ENCODE results near the gene TTC29. TPM values are rescaled to one million over a fixed set of nuclear protein-coding genes. Genes with fewer than 3 reads are reported as not detected.

The TTC29 gene, protein sequence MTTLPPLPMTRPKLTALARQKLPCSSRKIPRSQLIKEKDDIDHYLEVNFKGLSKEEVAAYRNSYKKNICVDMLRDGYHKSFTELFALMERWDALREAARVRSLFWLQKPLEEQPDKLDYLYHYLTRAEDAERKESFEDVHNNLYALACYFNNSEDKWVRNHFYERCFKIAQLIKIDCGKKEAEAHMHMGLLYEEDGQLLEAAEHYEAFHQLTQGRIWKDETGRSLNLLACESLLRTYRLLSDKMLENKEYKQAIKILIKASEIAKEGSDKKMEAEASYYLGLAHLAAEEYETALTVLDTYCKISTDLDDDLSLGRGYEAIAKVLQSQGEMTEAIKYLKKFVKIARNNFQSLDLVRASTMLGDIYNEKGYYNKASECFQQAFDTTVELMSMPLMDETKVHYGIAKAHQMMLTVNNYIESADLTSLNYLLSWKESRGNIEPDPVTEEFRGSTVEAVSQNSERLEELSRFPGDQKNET
- total RNA-seq, result under 1 TPM in 1 of 2 donors, not detected in 1; 0.22 TPM

DNA sequence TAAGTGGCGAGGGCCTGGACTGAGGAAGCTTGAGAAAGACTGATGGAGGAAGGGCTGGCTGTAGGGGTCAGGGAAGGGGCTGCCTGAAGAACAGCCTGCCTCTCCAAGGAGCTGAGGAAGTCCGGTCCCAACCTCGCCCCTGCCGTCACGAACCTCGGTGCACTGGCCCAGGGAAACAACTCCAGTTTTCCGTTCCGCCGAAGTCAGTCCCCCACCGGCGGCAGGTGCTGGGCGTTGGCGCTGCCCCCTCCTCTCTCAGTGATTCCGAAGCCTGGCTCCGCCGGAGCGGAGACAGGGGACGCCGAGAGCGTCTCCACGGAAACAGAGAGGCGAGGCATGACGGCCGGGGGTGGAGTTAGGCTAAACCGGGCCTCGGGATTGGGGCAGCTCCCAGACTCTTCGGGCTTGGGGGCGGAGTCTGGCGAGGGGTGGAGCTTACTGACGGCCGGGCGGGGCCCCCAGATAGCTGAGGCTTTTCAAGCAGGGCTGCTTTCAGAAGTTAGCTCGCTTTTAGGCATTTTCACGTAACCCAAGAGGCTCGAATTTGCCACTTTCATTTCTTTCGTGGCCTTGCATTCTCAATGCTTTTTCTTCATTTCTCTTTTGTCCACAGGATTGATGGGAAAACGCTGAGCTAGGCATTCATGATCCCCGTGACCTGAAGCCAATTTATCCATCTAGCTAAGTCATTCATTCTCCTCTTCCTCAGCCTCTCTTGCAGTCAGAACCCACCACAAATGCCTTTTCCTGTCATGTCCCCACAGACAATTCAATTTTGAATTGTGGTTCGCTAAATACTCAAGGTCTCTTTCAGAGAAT is at the start of gene TTC29:
Gene TTC29 (minus strand): TSS at position 309 of the 819 bp plus-strand sequence. CDS start 5,969 bp downstream, outside the sequence.
- Histone ChIP-seq H3K9me3 (no peaks in the 10 kb centered on the region), H3K4me3 (peak within 1 kb of the TSS; percentile 37 to 52), H3K27me3 (no peaks in the 10 kb centered on the region), H3K27ac (no peak within 1 kb of the TSS), H3K4me1 (peaks cover 0 to 17% of the 10 kb centered on the region in 2 donors), H3K36me3 (no peaks in the 10 kb centered on the region)
- TF ChIP-seq, protein P1, sequence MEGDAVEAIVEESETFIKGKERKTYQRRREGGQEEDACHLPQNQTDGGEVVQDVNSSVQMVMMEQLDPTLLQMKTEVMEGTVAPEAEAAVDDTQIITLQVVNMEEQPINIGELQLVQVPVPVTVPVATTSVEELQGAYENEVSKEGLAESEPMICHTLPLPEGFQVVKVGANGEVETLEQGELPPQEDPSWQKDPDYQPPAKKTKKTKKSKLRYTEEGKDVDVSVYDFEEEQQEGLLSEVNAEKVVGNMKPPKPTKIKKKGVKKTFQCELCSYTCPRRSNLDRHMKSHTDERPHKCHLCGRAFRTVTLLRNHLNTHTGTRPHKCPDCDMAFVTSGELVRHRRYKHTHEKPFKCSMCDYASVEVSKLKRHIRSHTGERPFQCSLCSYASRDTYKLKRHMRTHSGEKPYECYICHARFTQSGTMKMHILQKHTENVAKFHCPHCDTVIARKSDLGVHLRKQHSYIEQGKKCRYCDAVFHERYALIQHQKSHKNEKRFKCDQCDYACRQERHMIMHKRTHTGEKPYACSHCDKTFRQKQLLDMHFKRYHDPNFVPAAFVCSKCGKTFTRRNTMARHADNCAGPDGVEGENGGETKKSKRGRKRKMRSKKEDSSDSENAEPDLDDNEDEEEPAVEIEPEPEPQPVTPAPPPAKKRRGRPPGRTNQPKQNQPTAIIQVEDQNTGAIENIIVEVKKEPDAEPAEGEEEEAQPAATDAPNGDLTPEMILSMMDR (IDR thresholded peaks at IDR 0.05), result no peak
- DNase-seq (ENCODE audit: low spot score), result peak; percentile 86

DNA sequence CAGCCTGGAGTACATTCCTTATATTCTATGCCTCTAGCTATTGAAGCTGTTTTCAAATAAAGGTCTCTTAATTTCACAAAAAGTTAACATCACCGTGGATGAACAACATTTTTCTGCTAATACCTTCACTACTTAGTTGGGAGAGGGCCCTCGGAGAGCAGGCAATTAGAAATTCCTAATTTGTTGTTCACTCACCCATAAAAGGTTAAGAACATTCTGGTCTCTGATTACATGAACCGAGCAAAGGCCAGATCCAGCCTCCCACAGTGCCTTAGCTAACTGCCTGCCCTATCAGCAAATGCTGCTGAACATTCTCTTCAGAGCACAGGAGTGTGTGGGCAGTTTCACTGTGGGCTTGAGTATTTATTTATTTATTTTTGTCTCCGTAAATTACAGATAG is 36.0 kb upstream of the TTC29 start:
- TF ChIP-seq, protein P1 (IDR thresholded peaks at IDR 0.05), result no peak
- H3K27me3 ChIP-seq, result no peaks in the 10 kb centered on the region
- H3K27ac ChIP-seq, result no peak overlapping the region
- no peaks in the 10 kb centered on the region for H3K36me3 ChIP-seq
- H3K9me3 ChIP-seq, result no peaks in the 10 kb centered on the region
- H3K4me3 ChIP-seq, result no peak overlapping the region
- H3K4me1 ChIP-seq, result no peaks in the 10 kb centered on the region
- no peak for DNase-seq (ENCODE audit: low spot score)

DNA sequence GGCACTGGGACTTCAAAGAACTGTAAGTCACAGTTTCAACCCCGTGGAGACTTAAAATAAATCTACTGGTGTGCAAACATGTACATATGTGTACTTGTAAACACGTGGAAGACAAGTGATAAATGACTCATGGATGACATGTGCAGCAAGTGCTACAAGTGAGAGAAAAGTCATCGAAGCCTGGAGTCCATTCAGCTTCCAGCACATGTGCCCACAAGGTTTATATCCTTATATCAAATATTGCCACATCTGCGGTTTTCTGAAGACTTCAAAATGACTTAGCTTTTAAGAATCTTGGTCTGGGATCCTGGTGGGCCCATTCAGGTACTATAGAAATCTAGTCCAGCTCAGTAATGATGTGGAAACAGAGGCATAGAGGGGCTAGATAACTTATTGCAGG is 33.0 kb upstream of the TTC29 start:
- TF ChIP-seq, protein P1 (IDR thresholded peaks at IDR 0.05), result no peak
- no peaks in the 10 kb centered on the region for H3K27me3 ChIP-seq
- DNase-seq (ENCODE audit: low spot score), result no peak

DNA sequence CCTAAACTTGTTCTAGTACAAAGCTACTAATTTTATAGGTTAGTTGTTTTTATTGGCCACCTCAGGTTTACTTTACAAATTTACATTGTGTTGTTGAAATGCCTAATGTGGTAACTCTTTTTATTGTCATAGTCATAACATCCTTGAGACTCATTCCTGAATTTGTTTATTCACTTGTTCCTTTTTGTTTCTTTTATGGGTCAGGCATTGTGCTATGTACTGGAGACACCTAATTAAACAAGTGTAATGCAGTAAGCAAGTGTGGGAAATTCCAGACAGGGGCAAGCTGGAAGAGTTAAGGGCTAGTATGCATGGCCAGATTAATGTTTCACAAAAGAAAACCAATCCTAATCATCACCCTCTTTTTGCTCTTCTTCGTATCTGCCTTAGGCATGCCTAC is 30.5 kb upstream of the TTC29 start:
- no peak for DNase-seq (ENCODE audit: low spot score)

More for the DNA sequence above, 33.0 kb upstream of the TTC29 start:
- H3K36me3 ChIP-seq, result no peaks in the 10 kb centered on the region
- no peaks in the 10 kb centered on the region for H3K4me1 ChIP-seq
- H3K4me3 ChIP-seq, result no peak overlapping the region
- H3K27ac ChIP-seq, result no peak overlapping the region
- H3K9me3 ChIP-seq, result no peaks in the 10 kb centered on the region

DNA sequence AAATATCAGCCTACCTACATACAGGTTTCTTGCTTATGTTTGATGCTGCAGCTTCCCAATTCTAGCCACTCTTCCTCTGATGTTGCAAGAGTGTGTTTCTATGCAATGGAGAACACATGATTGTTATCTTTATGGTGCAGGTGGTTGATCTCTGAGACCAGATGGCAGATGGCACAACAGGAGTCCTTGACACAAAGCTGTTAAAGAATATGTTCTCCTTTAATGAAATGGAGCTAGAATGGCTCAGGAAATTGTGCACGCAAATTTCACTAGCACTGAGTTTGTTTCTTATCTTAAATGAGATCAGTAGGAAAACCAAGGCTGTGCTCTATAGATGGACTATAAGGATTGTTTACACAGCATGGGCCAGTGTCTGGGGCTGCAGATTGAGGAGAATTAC is 29.9 kb upstream of the TTC29 start:
- TF ChIP-seq, protein P1 (IDR thresholded peaks at IDR 0.05), result no peak
- Histone ChIP-seq H3K9me3 (no peaks in the 10 kb centered on the region), H3K27me3 (no peaks in the 10 kb centered on the region), H3K4me1 (no peaks in the 10 kb centered on the region), H3K27ac (no peak overlapping the region), H3K36me3 (no peaks in the 10 kb centered on the region), H3K4me3 (no peak overlapping the region)
- no peak for DNase-seq (ENCODE audit: low spot score)

More for the DNA sequence above, 30.5 kb upstream of the TTC29 start:
- no peaks in the 10 kb centered on the region for H3K36me3 ChIP-seq
- TF ChIP-seq, protein P1 (IDR thresholded peaks at IDR 0.05), result no peak
- no peaks in the 10 kb centered on the region for H3K9me3 ChIP-seq
- H3K27ac ChIP-seq, result no peak overlapping the region
- no peaks in the 10 kb centered on the region for H3K27me3 ChIP-seq
- no peaks in the 10 kb centered on the region for H3K4me1 ChIP-seq
- no peak overlapping the region for H3K4me3 ChIP-seq
